Transverse colon (tissue), 4 donors: Measurements from ENCODE around the gene GNA14.

Source experiments
- CTCF ChIP-seq, 5 experiments: fragments of 200-600 bp in 3 of 5; fragments of 450-650 bp in 2 of 5; sonication (generic) in 3 of 5; IDR thresholded peaks; 1 replicate in 2 of 5; 2 replicates in 3 of 5; pipeline ENCODE4 v1.5.1; 2016 to 2017; ENCODE audit warnings: antibody characterized with exemption in 5 of 5, inconsistent platforms in 3 of 5, mild to moderate bottlenecking in 2 of 5, moderate library complexity in 1 of 5
- POLR2A ChIP-seq: fragments of 450-650 bp; IDR thresholded peaks from one replicate; pipeline ENCODE4 v1.6.1; 2016; ENCODE audit warnings: antibody characterized with exemption, mild to moderate bottlenecking, moderate library complexity
- POLR2AphosphoS5 ChIP-seq, 3 donors: sonication (generic); formaldehyde crosslinking; IDR thresholded peaks; one replicate each; pipeline ENCODE4 v1.6.1; 2016; ENCODE audit warnings: antibody characterized with exemption in 3 of 3

GRCh38 chr9:77543131-77543822, 104.8 kb downstream of the GNA14 start:
- TF ChIP-seq POLR2A (no peak), CTCF (IDR thresholded peaks at IDR 0.05) (no peak), POLR2AphosphoS5 (IDR thresholded peaks at IDR 0.05) (no peak)
